GM12872 (cell line): ENCODE results near the gene DMGDH.
A peak's percentile ranks its signal among the peaks of the same experiment; 100 is the strongest.

Experiments used
- CTCF ChIP-seq: IDR thresholded peaks from 3 replicates; pipeline ENCODE4 v1.5.1; 2011; ENCODE audit warnings: low read depth, mild to moderate bottlenecking, low read length, moderate library complexity; ENCODE audit not compliant: insufficient read depth

The DMGDH gene

GRCh38 chr5:78974011-78974410 lies 95.5 kb downstream of the DMGDH start:
- no peak for TF ChIP-seq CTCF

DNA sequence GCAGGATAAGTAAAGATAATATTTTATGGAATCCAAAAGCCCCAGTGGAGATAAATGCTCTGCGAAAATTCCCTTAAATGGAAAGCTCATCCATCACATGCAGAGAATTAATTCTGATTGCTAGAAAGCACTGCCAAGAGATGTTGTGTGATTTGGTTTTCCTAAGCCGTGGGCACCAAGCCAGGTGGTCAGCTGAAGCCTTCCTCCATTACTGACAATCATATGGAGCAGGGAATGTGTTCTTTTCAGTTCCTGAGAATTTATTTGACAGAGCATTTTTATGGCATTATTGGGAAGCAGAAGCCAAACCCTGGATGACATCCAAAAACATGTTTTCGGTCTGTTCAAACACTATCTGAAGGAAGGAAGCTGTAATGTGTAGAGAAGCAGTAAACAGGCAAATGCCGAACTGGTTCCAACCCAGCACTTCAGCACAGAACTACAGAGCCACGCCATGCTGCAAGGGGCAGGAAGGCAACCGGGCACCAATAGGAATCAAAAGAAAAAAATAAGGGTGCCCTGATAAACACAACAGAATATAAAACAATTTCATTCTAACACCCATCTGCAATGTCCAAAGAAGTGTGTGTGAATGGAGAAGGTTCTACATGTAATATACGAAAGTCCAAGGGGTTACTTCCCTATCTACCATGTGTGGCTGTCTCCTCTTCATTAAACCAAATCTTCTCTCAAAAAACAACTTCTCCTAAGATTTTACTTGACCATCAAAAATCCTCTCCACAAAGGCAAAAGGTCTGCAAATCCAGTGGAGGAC lies 96.6 kb downstream of the DMGDH start:
- no peak for TF ChIP-seq CTCF

DNA sequence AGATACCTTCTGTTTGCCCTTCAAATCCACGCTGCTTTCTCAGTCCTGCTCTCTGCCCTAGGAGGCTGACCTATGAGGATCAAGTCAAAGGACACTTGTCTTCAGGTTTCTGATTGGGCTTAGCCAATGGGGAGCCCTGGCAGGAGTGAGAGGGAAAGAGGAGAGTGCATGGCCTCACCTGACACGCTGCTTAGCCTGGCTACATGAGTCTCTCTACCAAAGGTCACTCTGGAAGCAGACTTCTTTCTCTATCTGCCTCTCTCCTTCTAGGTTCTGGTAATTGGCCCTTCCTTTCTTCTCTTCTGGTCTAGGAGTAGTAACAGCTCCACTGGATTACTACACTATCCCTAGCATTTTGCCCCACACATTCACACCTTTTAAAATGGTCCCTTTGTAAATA lies 97.5 kb downstream of the DMGDH start:
- no peak for TF ChIP-seq CTCF

DNA sequence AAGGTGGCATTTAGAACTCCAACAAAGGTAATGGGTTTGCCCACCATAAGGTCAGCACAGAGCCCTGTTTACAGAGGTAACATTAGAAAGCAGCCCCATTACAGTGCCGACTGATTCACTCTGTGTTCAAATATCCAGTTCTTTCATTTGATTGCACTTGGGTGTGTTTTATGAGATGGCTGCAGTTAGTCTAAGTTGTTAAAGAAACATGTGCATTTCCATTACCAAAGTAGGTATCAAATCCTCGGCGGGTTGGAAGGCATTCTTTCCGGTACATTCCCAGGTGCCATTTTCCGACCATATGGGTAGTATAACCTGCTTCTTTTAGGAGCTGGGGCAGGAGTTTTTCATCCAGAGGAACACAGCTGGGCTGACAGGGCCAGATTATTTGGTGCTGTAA lies 100.7 kb downstream of the DMGDH start:
- no peak for TF ChIP-seq CTCF

DNA sequence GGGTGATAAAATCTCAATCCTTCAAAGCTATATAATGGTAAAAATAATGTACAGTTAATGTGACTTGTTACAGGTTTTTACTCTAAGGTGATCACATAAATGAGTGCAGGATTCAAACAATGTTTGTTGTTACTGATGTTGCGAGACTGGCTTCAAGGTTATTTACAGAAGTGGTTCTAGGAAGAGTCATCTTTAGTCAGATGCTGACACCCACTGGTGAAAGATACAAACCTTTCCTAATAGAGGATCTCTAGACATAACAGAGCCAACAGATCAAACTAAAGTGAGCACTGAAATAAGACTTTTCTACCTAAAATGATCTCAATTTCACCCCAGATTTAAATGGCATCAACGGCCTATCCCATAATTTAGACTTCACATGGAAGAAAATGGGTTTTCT lies 104.6 kb downstream of the DMGDH start:
- peak; percentile 45; the same call in 2 of the 3 replicates for TF ChIP-seq CTCF

DNA sequence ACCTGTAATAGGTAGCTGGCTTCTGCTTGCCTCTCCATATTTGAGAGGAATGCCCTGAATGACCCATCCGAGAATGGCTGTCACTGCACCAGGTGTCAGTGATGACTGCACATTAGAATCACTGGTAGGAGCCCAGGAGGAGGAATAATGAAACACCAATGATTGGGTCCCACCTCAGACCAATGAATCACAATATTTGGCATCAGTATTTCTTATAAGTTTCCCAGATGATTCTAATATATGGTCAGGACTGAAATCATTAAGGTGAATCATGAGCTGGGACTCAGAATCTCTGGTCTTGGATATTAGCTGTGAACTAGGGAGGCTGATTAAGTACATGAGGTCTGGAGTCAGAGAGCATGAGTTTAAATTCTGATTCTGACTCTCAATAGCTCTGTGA lies 107.7 kb downstream of the DMGDH start:
- TF ChIP-seq CTCF: no peak

GRCh38 chr5:78959767-78960166 lies 109.7 kb downstream of the DMGDH start:
- no peak for TF ChIP-seq CTCF
